Measurements from ENCODE around the gene PDK2. TPM values are rescaled to one million over a fixed set of nuclear protein-coding genes. Genes with fewer than 3 reads are reported as not detected.

The PDK2 gene
- total and polyA plus RNA-seq, 5 donors = 149 to 219 (median 178) TPM

DNA sequence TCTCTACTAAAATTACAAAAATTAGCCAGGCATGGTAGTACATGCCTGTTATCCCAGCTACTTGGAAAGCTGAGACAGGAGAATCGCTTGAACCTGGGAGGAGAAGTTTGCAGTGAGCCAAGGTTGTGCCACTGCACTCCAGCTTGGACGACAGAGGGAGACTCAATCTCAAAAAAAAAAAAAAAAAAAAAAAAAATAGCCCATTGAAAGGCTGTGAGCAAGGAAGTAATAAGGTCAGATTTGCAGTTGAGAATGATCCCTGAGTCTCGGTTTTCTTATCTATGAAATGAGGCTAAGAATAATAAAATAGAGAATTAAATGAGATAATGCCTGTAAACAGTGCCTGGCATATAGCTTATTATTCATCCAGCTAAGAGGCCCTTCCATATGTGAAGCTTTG, 1.3 kb upstream of the PDK2 start:
- no peak overlapping the region for H3K27ac ChIP-seq (ENCODE audit: low read length)
- 28% methylated on average over 3 of the region's 3 CpGs for WGBS
- ATAC-seq = no peak

DNA sequence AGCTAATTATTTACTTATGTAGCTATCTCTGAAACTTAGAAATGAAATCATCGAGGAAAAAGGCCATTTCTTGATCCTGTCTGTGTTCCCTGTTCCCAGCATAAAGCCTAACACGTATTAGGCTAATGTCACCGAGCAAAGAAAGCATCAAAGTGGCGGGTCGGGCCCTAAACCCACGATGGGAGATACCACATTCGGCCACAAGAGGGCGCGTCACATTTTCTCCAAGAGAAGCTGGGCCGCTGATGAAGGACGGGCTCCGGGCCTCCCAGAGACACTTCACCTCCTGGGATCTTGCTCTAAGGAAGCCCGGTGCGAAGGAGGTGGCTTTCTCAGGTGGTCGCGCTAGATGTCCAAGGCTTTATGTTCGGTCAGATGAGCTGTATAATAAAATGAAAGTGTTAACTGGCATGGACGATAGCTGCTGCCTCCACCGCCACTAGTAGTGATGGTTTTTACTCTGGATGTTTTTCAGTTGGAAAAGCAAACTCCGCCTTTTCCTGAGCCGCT, 853 bp upstream of the PDK2 start:
- under 1% methylated on average over 21 of the region's 21 CpGs for WGBS
- ATAC-seq (peak; percentile 75 to 76), DNase-seq (peak; percentile 89 to 97 (median 95))
- Histone ChIP-seq H3K27me3 (ENCODE audit: control insufficient read depth, insufficient read depth) (no peaks in the 10 kb centered on the region), H3K4me3 (ENCODE audit: low read length) (peak overlapping the region; percentile 64), H3K9me3 (ENCODE audit: control insufficient read depth, low read length) (no peaks in the 10 kb centered on the region), H3K4me1 (ENCODE audit: control insufficient read depth, insufficient read depth, low read length) (peaks cover 2% of the 10 kb centered on the region), H3K27ac (ENCODE audit: low read length) (peak overlapping the region; percentile 90)
- intact Hi-C loops (cut with DNase I) = loop anchor here (5.0 to 10.0 kb wide), 3 partner anchors 61 to 201 kb away; partner anchors contain the start of gene PPP1R9B (in 1 of the 4)

More for the DNA sequence above, 1.3 kb upstream of the PDK2 start:
- Histone ChIP-seq H3K27me3 (ENCODE audit: control insufficient read depth, insufficient read depth) (no peaks in the 10 kb centered on the region), H3K9me3 (ENCODE audit: control insufficient read depth, low read length) (no peaks in the 10 kb centered on the region), H3K4me1 (ENCODE audit: control insufficient read depth, insufficient read depth, low read length) (peaks cover 2% of the 10 kb centered on the region), H3K4me3 (ENCODE audit: low read length) (no peak overlapping the region)
- intact Hi-C loops (cut with DNase I) = loop anchor here (5.0 to 10.0 kb wide), 3 partner anchors 61 to 201 kb away; partner anchors contain the start of gene PPP1R9B (in 1 of the 4)
- DNase-seq = no peak

DNA sequence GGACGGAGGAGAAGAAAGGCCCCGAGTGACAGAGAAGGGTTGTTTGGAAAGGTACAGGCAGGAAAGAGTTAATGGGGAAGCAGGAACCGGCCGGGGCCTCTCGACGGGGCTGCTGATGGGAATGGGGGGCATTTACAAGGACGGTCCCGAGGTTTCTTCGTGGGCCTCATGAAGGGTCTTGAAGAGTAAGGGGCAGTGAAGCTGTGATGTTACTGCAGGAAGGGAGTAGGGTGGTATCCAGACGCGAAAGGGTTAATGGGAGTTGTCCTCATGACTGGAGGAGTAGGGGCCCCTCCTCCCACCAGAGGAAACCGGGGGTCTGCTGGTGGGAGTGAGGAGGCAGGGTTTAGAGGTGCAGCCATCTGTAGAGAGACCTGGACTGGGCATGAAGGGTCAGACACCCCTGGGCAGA, 481 bp downstream of the PDK2 start:
- H3K27me3 ChIP-seq (ENCODE audit: control insufficient read depth, insufficient read depth) = no peaks in the 10 kb centered on the region
- H3K4me1 ChIP-seq (ENCODE audit: control insufficient read depth, insufficient read depth, low read length) = peaks cover 2% of the 10 kb centered on the region
- WGBS = under 1% methylated on average over 12 of the region's 12 CpGs
- peak overlapping the region; percentile 55 for H3K4me3 ChIP-seq (ENCODE audit: low read length)
- DNase-seq (no peak), ATAC-seq (peak in 1 of 2 donors; percentile 3)
- H3K27ac ChIP-seq (ENCODE audit: low read length) = peak overlapping the region; percentile 40
- intact Hi-C loops (cut with DNase I) = loop anchor here (5.0 to 10.0 kb wide), 3 partner anchors 59 to 199 kb away; partner anchors contain the start of gene PPP1R9B (in 1 of the 4)
- no peaks in the 10 kb centered on the region for H3K9me3 ChIP-seq (ENCODE audit: control insufficient read depth, low read length)

DNA sequence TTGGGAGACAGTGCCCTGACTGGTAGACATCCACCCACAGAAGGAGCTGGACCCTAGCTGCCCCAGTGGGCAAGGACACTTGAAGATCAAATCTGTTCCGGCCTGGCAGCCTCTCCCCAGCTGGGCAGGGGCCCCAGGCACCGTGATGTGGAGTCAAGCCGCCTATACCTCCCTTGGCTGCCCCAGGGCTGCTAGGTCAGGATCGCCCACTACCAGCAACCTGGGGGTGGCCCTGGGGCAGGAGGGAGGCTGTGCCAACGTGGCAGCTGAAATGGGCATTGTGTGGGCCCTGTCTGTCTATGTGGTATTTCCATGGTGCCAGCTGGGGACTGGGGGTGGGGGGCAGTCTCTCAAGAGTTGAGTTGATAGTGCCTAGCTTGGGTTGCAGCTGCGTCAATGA, 941 bp downstream of the PDK2 start:
- Histone ChIP-seq H3K4me1 (ENCODE audit: control insufficient read depth, insufficient read depth, low read length) (peaks cover 2% of the 10 kb centered on the region), H3K27ac (ENCODE audit: low read length) (peak overlapping the region; percentile 40), H3K9me3 (ENCODE audit: control insufficient read depth, low read length) (no peaks in the 10 kb centered on the region), H3K4me3 (ENCODE audit: low read length) (peak overlapping the region; percentile 55), H3K27me3 (ENCODE audit: control insufficient read depth, insufficient read depth) (no peaks in the 10 kb centered on the region)
- DNase-seq = peak in 1 of 3 donors; percentile 74
- peak in 1 of 2 donors; percentile 0 for ATAC-seq
- intact Hi-C loops (cut with DNase I) = loop anchor here (5.0 to 10.0 kb wide), 3 partner anchors 59 to 199 kb away; partner anchors contain the start of gene PPP1R9B (in 1 of the 4)
- 12% methylated on average over 6 of the region's 6 CpGs for WGBS

DNA sequence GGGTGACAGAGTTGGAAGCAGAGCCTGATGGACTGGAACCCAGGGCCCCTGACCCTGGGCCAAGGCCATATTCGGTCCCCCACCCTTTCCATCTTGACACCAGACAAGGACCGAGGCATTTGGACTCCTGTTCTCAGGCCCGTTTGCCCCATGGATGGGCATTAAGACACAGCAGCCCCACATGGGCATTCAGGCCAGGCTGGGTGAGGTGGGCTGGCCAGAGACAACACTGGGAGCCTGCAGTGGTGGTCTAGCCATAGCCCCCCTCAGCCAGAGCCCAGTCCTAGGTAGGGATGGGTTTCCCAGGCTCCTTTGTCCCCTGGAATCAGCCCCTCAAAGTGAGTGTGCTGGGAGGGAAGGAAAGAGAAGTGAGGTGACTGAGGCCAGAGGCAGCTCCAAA, 1.6 kb downstream of the PDK2 start:
- ATAC-seq (no peak), DNase-seq (peak in 1 of 3 donors; percentile 20)
- peak overlapping the region; percentile 55 for H3K4me3 ChIP-seq (ENCODE audit: low read length)
- intact Hi-C loops (cut with DNase I) = loop anchor here (5.0 to 10.0 kb wide), 3 partner anchors 58 to 198 kb away; partner anchors contain the start of gene PPP1R9B (in 1 of the 4)
- WGBS = 60% methylated on average over 3 of the region's 3 CpGs
- no peaks in the 10 kb centered on the region for H3K9me3 ChIP-seq (ENCODE audit: control insufficient read depth, low read length)
- no peak overlapping the region for H3K27ac ChIP-seq (ENCODE audit: low read length)
- no peaks in the 10 kb centered on the region for H3K27me3 ChIP-seq (ENCODE audit: control insufficient read depth, insufficient read depth)
- H3K4me1 ChIP-seq (ENCODE audit: control insufficient read depth, insufficient read depth, low read length) = peaks cover 2% of the 10 kb centered on the region

DNA sequence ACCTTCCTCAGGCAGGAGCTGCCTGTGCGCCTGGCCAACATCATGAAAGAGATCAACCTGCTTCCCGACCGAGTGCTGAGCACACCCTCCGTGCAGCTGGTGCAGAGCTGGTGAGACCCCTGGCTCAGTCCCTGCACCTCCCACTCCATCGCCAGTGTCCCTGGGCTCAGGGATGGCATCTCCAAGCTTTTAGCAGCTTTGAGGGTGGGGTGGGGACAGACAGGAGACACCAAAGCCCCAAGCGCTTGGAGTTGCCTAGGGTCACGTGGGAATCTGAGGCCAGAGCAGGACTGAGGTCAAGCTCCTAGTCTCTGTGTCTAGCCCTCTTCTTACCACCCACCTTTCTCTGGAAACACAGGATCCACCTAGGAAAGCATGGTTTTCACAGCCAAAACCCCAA, 2.3 kb downstream of the PDK2 start:
- no peaks in the 10 kb centered on the region for H3K9me3 ChIP-seq (ENCODE audit: control insufficient read depth, low read length)
- intact Hi-C loops (cut with DNase I) = loop anchor here (5.0 to 10.0 kb wide), 3 partner anchors 57 to 197 kb away; partner anchors contain the start of gene PPP1R9B (in 1 of the 4)
- peak in 1 of 3 donors; percentile 23 for DNase-seq
- no peak for ATAC-seq
- 65% methylated on average over 7 of the region's 7 CpGs for WGBS
- peak overlapping the region; percentile 6 for H3K27ac ChIP-seq (ENCODE audit: low read length)
- no peaks in the 10 kb centered on the region for H3K27me3 ChIP-seq (ENCODE audit: control insufficient read depth, insufficient read depth)
- H3K4me3 ChIP-seq (ENCODE audit: low read length) = no peak overlapping the region
- H3K4me1 ChIP-seq (ENCODE audit: control insufficient read depth, insufficient read depth, low read length) = peaks cover 2% of the 10 kb centered on the region

DNA sequence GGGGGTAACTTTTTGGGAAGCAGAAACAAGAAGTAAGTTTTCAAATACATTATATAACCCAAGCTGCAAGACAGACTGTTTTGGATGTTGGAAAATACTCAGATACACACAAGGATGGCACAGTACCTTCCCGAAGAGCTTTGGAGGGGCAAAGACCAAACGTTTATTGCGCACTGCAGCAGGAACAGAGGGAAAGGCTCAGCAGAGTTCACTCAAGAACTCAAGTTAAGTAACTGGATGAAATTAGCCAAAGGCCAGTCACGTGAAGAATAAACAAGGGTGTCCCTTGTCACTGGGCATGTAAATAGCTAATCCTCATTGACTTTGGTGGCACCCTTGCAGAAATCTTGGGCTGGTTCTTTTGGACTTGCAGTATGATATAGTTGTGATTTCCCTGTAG, 2.8 kb downstream of the PDK2 start:
- 69% methylated on average over 4 of the region's 4 CpGs for WGBS
- no peak overlapping the region for H3K4me3 ChIP-seq (ENCODE audit: low read length)
- DNase-seq = no peak
- intact Hi-C loops (cut with DNase I) = loop anchor here (5.0 to 10.0 kb wide), 3 partner anchors 57 to 197 kb away; partner anchors contain the start of gene PPP1R9B (in 1 of the 4)
- H3K27ac ChIP-seq (ENCODE audit: low read length) = no peak overlapping the region
- no peak for ATAC-seq
- H3K27me3 ChIP-seq (ENCODE audit: control insufficient read depth, insufficient read depth) = no peaks in the 10 kb centered on the region
- H3K9me3 ChIP-seq (ENCODE audit: control insufficient read depth, low read length) = no peaks in the 10 kb centered on the region
- H3K4me1 ChIP-seq (ENCODE audit: control insufficient read depth, insufficient read depth, low read length) = peaks cover 5% of the 10 kb centered on the region

DNA sequence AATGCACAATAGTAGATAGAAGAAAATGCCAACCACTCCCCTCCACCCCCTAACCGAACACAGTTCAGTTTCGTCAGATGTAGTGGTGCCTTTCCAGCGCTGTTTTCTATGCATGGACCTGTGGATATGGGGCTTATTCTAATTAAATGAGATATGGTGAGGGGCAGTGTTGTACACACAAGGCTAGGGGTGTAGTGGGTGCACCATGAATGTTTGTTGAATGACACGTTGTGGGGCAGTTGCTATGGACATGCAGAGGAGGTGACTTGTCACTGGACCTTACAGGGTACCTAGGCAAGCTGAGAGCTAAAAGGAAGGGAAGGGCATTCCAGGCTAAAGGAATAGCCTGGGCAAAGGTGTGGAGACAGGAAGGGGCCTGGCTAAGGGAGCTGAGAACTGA, 3.4 kb downstream of the PDK2 start:
- no peak for ATAC-seq
- Histone ChIP-seq H3K4me1 (ENCODE audit: control insufficient read depth, insufficient read depth, low read length) (peaks cover 5% of the 10 kb centered on the region), H3K27ac (ENCODE audit: low read length) (peak overlapping the region; percentile 16), H3K4me3 (ENCODE audit: low read length) (no peak overlapping the region), H3K9me3 (ENCODE audit: control insufficient read depth, low read length) (no peaks in the 10 kb centered on the region), H3K27me3 (ENCODE audit: control insufficient read depth, insufficient read depth) (no peaks in the 10 kb centered on the region)
- DNase-seq = no peak
- 81% methylated on average over 4 of the region's 4 CpGs for WGBS
- intact Hi-C loops (cut with DNase I) = loop anchor here (5.0 to 10.0 kb wide), 3 partner anchors 56 to 196 kb away; partner anchors contain the start of gene PPP1R9B (in 1 of the 4)

DNA sequence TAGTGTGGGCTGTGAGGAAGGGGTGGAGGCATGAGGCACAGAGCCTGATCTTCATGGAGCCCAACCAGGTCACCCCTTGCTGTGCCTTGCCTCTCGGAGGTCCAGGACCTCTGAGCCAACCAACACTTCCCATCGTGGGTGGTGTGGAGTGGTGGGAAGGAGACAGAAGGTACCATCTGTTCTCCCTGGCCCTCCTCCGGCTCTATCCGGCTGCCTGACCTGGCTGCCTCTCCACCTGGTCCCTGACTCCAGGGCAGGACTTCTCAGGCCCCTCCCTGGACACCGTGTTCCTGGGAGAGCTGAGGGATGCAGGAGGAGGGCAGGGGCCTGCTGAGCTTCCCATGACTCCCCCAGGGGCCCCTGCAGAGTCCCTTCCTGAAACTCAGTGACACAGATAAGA, 3.9 kb downstream of the PDK2 start:
- peak overlapping the region; percentile 16 for H3K27ac ChIP-seq (ENCODE audit: low read length)

DNA sequence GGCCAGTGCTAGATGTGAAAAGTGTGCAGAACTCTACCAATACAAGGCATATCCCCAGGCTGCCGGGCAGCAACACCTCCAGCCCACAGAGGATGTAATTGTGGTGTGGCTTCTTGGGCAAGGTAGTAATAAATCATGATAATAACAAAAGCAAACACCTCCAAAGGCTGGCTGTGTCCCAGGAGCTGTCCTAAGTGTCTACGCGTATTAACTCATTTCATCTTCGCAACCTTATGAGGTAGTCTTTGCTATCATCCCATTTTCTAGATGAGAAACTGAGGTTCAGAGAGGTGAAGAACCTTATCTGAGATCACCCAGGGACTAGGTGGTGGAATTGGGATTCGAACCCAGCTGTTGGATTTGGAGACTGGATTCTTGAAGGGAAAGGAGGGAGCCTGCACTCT, 5.3 kb downstream of the PDK2 start:
- no peak for ATAC-seq
- intact Hi-C loops (cut with DNase I) = no loop called here
- Histone ChIP-seq H3K4me1 (ENCODE audit: control insufficient read depth, insufficient read depth, low read length) (peaks cover 5% of the 10 kb centered on the region), H3K4me3 (ENCODE audit: low read length) (no peak overlapping the region), H3K27me3 (ENCODE audit: control insufficient read depth, insufficient read depth) (no peaks in the 10 kb centered on the region), H3K9me3 (ENCODE audit: control insufficient read depth, low read length) (no peaks in the 10 kb centered on the region), H3K27ac (ENCODE audit: low read length) (peak overlapping the region; percentile 78)
- DNase-seq = no peak
- 70% methylated on average over 5 of the region's 5 CpGs for WGBS

More for the DNA sequence above, 3.9 kb downstream of the PDK2 start:
- H3K4me1 ChIP-seq (ENCODE audit: control insufficient read depth, insufficient read depth, low read length) = peaks cover 5% of the 10 kb centered on the region
- ATAC-seq (no peak), DNase-seq (peak in 1 of 3 donors; percentile 13)
- H3K9me3 ChIP-seq (ENCODE audit: control insufficient read depth, low read length) = no peaks in the 10 kb centered on the region
- no peak overlapping the region for H3K4me3 ChIP-seq (ENCODE audit: low read length)
- WGBS = 57% methylated on average over 5 of the region's 5 CpGs
- intact Hi-C loops (cut with DNase I) = loop anchor here (5.0 to 10.0 kb wide), 3 partner anchors 56 to 196 kb away; partner anchors contain the start of gene PPP1R9B (in 1 of the 4)
- no peaks in the 10 kb centered on the region for H3K27me3 ChIP-seq (ENCODE audit: control insufficient read depth, insufficient read depth)

DNA sequence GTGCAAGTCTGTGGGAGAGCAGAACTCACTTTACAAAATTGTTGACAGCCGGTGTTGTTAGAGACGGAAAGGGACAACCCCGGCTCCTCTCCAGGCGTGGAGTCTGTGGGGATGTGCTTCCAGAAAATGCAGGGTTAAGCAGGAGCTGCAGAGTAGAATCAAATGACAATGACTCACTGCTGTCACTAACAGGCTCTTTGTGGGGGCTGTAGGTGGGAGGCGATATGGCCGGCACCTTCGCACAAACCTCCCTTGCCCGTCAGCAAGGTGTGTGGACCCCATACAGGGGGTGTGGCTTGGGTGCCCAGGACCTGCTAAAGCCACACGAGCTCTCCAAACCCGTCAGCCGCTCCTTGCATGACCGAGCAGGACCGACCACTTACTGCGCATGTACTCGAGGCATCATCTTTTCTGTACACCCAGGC, 5.8 kb downstream of the PDK2 start:
- H3K27ac ChIP-seq (ENCODE audit: low read length) = peak overlapping the region; percentile 78
- DNase-seq = no peak
- intact Hi-C loops (cut with DNase I) = no loop called here

More for the DNA sequence above, 5.8 kb downstream of the PDK2 start:
- no peaks in the 10 kb centered on the region for H3K9me3 ChIP-seq (ENCODE audit: control insufficient read depth, low read length)
- no peaks in the 10 kb centered on the region for H3K27me3 ChIP-seq (ENCODE audit: control insufficient read depth, insufficient read depth)
- H3K4me3 ChIP-seq (ENCODE audit: low read length) = no peak overlapping the region
- ATAC-seq = peak; percentile 10 to 20
- peaks cover 5% of the 10 kb centered on the region for H3K4me1 ChIP-seq (ENCODE audit: control insufficient read depth, insufficient read depth, low read length)
- WGBS = 55% methylated on average over 15 of the region's 15 CpGs

Data from right cardiac atrium (tissue), 5 donors.